GM18519 (cell line): ENCODE results near the gene TMEM223.
"Not testable (repeated sequence)": the region's sequence is repeated elsewhere in the genome, so short reads cannot be mapped to it uniquely, and the experiment has no call there.

Source experiments
- ATAC-seq: cut with Tn5 transposase; IDR thresholded peaks from one replicate; pipeline ENCODE4 v1.9.1; 2021; ENCODE audit warnings: mild to moderate bottlenecking, moderate library complexity; ENCODE audit not compliant: unreplicated experiment, low FRiP score

Gene TMEM223

DNA sequence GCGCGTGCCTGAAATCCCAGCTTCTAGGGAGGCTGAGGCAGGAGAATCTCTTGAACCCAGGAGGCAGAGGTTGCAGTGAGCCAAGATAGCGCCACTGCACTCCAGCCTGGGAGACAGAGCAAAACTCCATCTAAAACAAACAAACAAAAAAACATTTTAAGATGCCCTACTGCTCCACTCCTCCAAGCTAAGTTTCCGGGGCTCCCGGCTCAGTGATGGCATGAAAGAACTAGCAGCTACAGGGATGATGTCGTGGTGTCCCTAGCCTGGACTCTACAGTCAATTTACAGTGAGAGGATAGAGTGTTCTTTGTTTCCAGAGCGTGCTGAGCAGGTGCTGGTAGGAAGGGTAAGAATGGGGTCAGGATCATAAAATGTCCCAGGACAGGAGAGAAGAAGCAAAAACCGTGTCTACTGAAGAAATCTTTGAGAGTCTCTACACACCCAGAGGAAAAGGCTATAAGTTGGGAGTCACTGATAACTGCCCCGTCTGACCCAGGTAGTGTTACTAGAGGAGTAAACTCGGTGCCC lies 36.7 kb downstream of the TMEM223 start:
- no peak for ATAC-seq

DNA sequence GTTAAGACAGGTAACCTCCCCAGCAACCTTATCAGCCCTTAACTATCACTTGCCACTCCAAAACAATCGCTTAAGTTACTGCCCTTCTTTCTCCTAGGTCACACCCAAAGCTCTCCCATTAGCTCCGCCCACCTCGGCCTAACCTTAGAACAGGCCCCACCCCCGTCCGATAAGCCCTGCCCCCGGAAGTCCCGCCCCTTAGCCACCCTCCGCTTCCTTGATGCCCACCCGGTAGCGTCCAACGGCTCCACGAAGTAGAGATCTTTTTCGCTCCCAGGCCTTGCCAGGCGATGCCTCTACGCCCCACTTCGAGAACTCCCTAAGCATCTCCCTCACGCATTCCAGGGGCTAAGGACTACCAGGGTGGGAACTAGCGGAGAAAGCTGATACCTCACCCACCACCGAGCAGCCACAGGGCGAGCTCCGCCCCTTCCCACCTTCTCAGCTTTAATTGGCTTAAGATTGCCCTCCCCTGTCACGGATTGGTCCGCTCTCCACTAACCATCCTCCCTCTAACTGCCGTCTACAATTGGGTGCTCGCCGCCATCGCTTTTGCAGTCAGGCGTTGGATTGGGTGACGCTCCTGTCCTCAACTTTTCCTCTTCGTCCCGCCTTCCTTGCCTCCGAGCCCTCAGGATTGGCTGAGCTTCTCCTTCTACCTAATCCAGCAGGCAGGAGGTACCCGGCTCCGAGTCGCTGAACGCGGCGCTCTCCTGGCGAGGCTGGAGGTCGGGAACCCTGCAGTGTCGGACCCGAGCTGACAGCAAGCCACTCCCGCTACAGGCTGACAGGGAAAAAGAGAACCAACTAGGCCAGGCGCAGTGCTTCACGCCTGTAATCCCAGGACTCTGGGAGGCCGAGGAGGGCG lies 37.8 kb downstream of the TMEM223 start, which contains the start of gene ZBTB3:
Gene ZBTB3, minus strand, starts transcription at position 425 of the 868 bp plus-strand sequence. CDS start 496 bp downstream, outside the sequence.
- ATAC-seq, result peak; percentile 87

DNA sequence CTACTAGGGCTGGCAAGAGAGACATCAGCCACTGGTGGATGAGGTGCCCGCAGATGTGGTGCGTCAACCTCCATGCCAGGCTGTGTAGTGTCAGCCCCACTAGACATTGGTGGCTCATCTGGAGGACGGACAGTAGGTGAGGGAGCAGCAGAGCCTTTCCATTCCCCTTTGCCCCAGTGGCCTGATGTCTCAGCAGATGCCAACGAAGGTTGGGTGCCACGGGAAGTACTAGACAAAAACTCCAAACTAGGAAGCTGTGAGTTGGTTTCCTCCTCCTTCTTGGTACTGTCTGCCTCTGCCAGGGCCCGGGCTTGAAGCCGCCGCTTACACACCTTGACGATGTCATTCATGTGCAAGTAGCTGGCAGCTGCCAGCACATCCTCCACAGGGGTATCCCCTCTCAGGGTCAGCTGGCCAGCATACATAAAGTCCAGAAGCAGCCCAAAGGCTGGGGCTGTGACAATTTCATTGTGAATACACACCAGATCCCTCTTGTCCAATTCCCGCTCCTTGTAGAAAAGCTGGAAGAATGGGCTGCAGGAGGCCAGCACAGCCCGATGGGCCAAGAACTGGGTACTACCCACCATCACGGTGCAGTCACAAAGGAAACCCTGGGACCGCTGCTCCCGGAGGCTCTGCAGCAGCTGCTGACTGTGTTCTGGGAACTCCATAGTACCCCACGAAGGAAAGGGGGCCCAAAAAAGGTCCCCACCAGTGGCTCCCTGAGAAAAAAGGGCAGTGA lies 38.6 kb downstream of the TMEM223 start:
- no peak for ATAC-seq

DNA sequence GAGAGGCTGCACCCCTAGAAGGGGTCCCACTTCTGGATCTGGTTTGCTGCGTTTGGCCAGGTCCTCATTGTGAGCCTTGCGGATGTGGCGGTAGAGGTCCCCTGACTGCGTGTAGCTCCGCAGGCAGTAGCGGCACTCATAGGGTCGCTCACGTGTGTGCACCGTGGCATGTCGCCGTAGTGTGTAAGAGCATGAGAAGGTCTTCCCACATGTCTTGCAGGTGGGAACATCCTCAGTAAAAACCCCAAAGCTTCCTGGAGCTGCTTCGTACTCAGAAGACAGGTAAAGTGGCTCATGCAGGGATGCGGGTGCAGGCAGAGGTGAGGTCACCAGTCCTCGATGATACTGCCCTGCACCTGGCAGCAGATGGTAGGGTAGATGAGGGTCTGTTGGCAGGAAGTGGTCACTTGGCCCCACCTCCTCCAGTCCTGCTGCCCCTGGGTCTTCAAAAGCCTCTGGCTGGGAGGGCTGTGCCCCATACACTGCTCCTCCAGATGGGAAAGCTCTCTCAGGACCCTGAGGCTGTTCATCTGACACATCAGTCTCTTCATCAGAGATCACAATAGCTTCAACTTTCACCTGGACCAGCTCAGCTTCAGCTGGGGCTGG lies 39.5 kb downstream of the TMEM223 start:
- ATAC-seq, result no peak

DNA sequence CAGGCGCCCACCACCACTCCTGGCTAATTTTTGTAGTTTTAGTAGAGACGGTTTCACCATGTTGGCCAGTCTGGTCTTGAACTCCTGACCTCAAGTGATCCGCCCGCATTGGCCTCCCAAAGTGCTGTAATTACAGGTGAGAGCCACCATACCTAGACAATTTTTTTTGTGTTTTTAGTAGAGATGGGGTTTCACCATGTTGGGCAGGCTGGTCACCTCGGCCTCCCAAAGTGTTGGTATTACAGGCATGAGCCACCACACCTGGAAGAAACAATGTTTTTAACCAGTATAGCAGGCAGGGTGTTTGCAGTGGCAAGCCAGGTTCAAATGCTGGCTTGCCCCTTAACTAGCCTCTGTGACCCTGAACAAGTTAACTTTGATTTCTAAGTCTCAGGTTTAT lies 41.9 kb downstream of the TMEM223 start:
- ATAC-seq, result not testable (repeated sequence)

DNA sequence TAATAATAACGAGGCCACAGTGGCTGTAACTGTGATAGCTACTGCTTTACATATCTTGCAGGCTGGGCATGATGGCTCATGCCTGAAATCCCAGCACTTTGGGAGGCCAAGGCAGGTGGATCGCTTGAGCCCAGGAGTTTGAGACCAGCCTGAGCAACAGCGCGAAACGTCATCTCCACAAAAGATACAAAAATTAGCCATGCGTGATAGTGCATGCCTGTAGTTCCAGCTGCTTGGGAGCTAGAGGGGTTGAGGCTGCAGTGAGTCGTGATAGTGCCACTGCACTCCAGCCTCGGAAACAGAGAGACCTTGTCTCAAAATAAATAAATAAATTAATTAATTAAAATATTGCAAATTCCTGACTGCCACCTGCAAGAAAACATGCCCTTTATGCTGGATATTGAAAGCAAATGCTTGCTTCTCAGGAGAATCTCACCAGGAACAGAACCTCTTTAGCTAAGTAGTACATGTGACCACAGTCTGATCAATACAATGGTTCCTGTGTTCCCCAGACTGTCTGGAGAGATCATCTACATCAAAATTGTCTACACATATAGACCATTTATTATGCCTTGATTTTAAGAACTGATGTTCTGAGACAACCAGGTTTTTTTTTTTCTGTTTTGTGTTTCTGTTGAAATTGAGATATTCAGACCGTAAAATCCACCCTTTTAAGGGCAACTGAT lies 44.2 kb downstream of the TMEM223 start:
- no peak for ATAC-seq
